MM.1S (cell line): ENCODE measurements around the gene PPM1B.

Experiments
- DNase-seq: peaks from one replicate; pipeline ENCODE4 v3.0.0-alpha.2; 2015
- H2AFZ ChIP-seq: fragments of 300-600 bp; sonication (generic); 2 replicates; pipeline ENCODE4 v1.6.0; 2016; ENCODE audit warnings: antibody characterized with exemption, low read length
- H3F3A ChIP-seq: fragments of 300-600 bp; sonication (generic); 2 replicates; pipeline ENCODE4 v1.6.1; 2016; ENCODE audit warnings: mild to moderate bottlenecking, antibody characterized with exemption, low read length, moderate library complexity, mixed read lengths; ENCODE audit not compliant: insufficient read depth
- H3K27ac ChIP-seq: fragments of 300-600 bp; sonication (generic); 2 replicates; pipeline ENCODE4 v1.5.1; 2016; ENCODE audit warnings: mild to moderate bottlenecking, low read length
- H3K27me3 ChIP-seq: fragments of 300-600 bp; sonication (generic); replicated peaks from 2 replicates; pipeline ENCODE4 v1.6.0; 2016; ENCODE audit warnings: low read length; ENCODE audit not compliant: insufficient read depth
- H3K36me3 ChIP-seq: fragments of 300-600 bp; sonication (generic); replicated peaks from 2 replicates; pipeline ENCODE4 v1.6.1; 2016; ENCODE audit warnings: mild to moderate bottlenecking, low read length, mixed read lengths; ENCODE audit not compliant: insufficient read depth
- H3K4me1 ChIP-seq: fragments of 300-600 bp; sonication (generic); 2 replicates; pipeline ENCODE4 v1.6.1; 2016; ENCODE audit warnings: low read length, mixed read lengths
- H3K4me2 ChIP-seq: fragments of 300-600 bp; sonication (generic); 2 replicates; pipeline ENCODE4 v1.6.0; 2016; ENCODE audit warnings: low read depth, low read length
- H3K4me3 ChIP-seq: fragments of 300-600 bp; sonication (generic); 2 replicates; pipeline ENCODE4 v1.5.1; 2016; ENCODE audit warnings: low read length, mixed read lengths
- H3K79me2 ChIP-seq: fragments of 300-600 bp; sonication (generic); 2 replicates; pipeline ENCODE4 v1.6.1; 2016; ENCODE audit warnings: mixed run types, low read length, mixed read lengths
- H3K9ac ChIP-seq: fragments of 300-600 bp; sonication (generic); 2 replicates; pipeline ENCODE4 v1.6.1; 2016; ENCODE audit warnings: low read length, mixed read lengths
- H3K9me2 ChIP-seq: fragments of 300-600 bp; sonication (generic); replicated peaks from 2 replicates; pipeline ENCODE4 v1.6.1; 2016; ENCODE audit warnings: mild to moderate bottlenecking, low read length, mixed read lengths; ENCODE audit not compliant: insufficient read depth
- H3K9me3 ChIP-seq: fragments of 300-600 bp; sonication (generic); replicated peaks from 2 replicates; pipeline ENCODE4 v1.6.1; 2016; ENCODE audit warnings: mild to moderate bottlenecking, low read length, mixed read lengths; ENCODE audit not compliant: insufficient read depth
- H4K20me1 ChIP-seq: fragments of 300-600 bp; sonication (generic); 2 replicates; pipeline ENCODE4 v1.6.1; 2016; ENCODE audit warnings: mild to moderate bottlenecking, low read length, moderate library complexity, mixed read lengths; ENCODE audit not compliant: insufficient read depth
- EZH2 ChIP-seq: fragments of 300-600 bp; sonication (generic); optimal IDR thresholded peaks from 2 replicates; pipeline ENCODE3; 2017; ENCODE audit warnings: low read depth, mild to moderate bottlenecking, antibody characterized with exemption, low read length, mixed read lengths
- EZH2phosphoT487 ChIP-seq: fragments of 300-600 bp; sonication (generic); IDR thresholded peaks from 2 replicates; pipeline ENCODE4 v1.6.1; 2018; ENCODE audit warnings: antibody characterized with exemption, low read length
- TF ChIP-seq, protein P1 (sequence below): fragments of 300-600 bp; sonication (generic); IDR thresholded peaks from 2 replicates; pipeline ENCODE4 v1.5.1; 2016; ENCODE audit warnings: antibody characterized with exemption, low read length, mixed read lengths

Gene PPM1B

DNA sequence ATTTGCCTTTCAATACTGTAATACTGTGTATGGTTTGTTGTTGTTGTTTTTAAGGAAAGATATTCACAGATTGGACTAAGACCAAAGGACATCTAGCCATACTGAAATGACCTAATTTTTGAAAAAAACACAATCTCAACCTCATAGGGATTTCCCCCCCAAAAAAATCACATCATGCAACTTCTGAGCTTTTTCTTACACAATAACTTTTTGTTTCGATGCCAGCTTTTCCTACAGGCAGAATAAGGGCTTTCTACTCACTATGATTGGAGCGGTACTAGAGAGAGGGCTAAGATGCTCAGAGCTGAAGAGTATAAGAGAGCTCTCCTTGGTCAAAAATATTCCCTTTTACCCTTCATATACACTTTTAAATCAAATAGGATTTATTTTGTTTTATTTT, 74.2 kb downstream of the PPM1B start:
- Histone ChIP-seq H3K4me1 (peaks cover 4% of the 10 kb centered on the region; the same call in 1 of the 2 replicates), H3K9me2 (no peaks in the 10 kb centered on the region), H3K36me3 (no peaks in the 10 kb centered on the region), H3K4me3 (no peak overlapping the region), H3F3A (no peaks in the 10 kb centered on the region; the same call in 1 of the 2 replicates), H3K9me3 (no peaks in the 10 kb centered on the region), H3K4me2 (no peak overlapping the region), H3K9ac (no peak overlapping the region), H3K27me3 (no peaks in the 10 kb centered on the region), H3K79me2 (no peaks in the 10 kb centered on the region), H3K27ac (no peak overlapping the region), H4K20me1 (no peaks in the 10 kb centered on the region), H2AFZ (no peak overlapping the region)
- DNase-seq: peak; percentile 20
- no peak for TF ChIP-seq EZH2
- no peak for TF ChIP-seq EZH2phosphoT487
- TF ChIP-seq, protein P1, sequence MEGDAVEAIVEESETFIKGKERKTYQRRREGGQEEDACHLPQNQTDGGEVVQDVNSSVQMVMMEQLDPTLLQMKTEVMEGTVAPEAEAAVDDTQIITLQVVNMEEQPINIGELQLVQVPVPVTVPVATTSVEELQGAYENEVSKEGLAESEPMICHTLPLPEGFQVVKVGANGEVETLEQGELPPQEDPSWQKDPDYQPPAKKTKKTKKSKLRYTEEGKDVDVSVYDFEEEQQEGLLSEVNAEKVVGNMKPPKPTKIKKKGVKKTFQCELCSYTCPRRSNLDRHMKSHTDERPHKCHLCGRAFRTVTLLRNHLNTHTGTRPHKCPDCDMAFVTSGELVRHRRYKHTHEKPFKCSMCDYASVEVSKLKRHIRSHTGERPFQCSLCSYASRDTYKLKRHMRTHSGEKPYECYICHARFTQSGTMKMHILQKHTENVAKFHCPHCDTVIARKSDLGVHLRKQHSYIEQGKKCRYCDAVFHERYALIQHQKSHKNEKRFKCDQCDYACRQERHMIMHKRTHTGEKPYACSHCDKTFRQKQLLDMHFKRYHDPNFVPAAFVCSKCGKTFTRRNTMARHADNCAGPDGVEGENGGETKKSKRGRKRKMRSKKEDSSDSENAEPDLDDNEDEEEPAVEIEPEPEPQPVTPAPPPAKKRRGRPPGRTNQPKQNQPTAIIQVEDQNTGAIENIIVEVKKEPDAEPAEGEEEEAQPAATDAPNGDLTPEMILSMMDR: no peak

DNA sequence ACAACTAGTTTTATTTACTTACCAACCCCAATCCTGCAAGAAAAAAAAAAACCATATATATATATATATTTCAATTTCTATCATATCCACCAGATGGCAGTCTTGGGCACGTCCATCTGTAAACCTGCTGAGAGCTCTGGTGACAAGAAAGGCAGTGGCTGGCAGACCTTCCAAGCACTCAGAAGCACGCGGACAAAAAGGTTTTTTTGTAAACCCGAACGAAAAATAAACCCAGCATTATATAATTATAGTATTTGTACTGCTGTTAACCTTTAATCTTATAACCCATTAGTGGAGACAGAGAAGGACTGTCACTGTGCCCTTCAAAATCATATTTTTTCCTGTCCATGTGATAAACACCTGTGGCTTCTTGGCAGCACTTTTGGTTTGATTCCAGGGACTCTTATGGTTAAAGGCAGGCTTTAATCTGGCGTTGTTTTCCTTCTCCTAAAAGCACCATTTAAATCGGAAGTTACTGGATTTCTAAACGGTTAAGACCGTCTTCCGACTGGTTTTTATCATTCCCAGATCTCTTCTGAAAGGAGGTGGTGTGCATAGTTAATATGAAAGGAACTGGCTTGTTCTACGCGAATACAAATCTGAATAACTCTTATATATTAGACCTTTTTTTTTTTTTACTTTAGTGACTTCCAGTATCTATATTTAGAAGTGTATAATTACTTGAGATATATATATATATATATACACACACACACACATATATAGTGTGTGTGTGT, 75.6 kb downstream of the PPM1B start:
- no peaks in the 10 kb centered on the region for H3K79me2 ChIP-seq
- H3K27me3 ChIP-seq: no peaks in the 10 kb centered on the region
- no peak overlapping the region for H2AFZ ChIP-seq
- H3K27ac ChIP-seq: no peak overlapping the region
- no peaks in the 10 kb centered on the region; the same call in 1 of the 2 replicates for H3F3A ChIP-seq
- no peaks in the 10 kb centered on the region for H4K20me1 ChIP-seq
- TF ChIP-seq, protein P1: peak; percentile 32
- no peak for TF ChIP-seq EZH2phosphoT487
- H3K4me2 ChIP-seq: peak overlapping the region; percentile 48; the same call in 1 of the 2 replicates
- no peaks in the 10 kb centered on the region for H3K36me3 ChIP-seq
- no peaks in the 10 kb centered on the region for H3K9me3 ChIP-seq
- peak; percentile 76 for DNase-seq
- H3K4me3 ChIP-seq: 0 out of 2 replicates have a peak overlapping the region, but pooled peaks have one; percentile 6
- no peaks in the 10 kb centered on the region for H3K9me2 ChIP-seq
- peaks cover 3% of the 10 kb centered on the region; the same call in 1 of the 2 replicates for H3K4me1 ChIP-seq
- no peak overlapping the region for H3K9ac ChIP-seq

DNA sequence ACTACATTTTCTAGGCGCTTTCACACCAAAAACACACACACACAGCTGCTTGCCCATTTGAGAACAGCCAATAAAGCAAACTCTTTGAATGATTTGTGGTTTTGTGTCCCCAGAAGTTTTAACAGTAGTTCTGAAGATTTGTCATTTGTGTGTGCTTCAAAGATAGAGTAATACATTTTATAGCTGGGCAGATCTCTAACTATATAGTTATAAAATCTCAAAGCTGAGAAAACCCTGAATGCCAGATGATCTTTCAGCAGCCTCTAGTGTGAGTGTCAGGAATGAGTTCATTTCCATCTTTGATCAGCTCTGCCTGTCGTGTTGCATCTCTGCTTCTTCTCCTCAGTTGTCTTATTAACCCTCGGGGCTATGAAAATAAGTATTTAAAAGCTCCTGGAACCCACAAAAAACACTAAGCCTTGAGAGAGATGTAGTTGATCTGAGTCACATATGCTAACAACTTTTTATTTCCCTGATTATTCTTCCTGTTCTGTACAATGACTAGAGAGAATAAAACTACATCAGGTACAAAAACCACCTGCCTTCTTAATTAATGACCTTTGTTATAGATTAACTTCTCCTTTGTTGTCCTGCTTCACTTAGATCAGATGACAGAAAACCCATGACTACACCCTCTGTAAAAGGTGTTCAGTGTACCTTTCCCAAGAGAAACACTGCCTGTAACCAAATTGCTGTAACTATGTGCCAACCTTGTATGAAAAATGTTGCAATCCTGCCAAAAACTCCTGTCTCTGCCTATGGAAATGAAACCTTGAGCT, 76.6 kb downstream of the PPM1B start:
- H3K4me1 ChIP-seq: peaks cover 9% of the 10 kb centered on the region; the same call in 1 of the 2 replicates
- H3F3A ChIP-seq: peaks cover 4% of the 10 kb centered on the region
- TF ChIP-seq EZH2 (no peak), EZH2phosphoT487 (no peak)
- TF ChIP-seq, protein P1: no peak
- no peak overlapping the region for H3K27ac ChIP-seq
- no peaks in the 10 kb centered on the region for H3K79me2 ChIP-seq
- no peaks in the 10 kb centered on the region for H3K9me3 ChIP-seq
- H3K9me2 ChIP-seq: no peaks in the 10 kb centered on the region
- H2AFZ ChIP-seq: no peak overlapping the region
- no peak overlapping the region for H3K9ac ChIP-seq
- H3K36me3 ChIP-seq: no peaks in the 10 kb centered on the region
- H3K4me2 ChIP-seq: no peak overlapping the region
- no peak overlapping the region for H3K4me3 ChIP-seq
- H3K27me3 ChIP-seq: no peaks in the 10 kb centered on the region
- H4K20me1 ChIP-seq: no peaks in the 10 kb centered on the region
- DNase-seq: no peak
